Measurements from ENCODE around the gene PNPLA7.
"Not testable (repeated sequence)": the region's sequence is repeated elsewhere in the genome, so short reads cannot be mapped to it uniquely, and the experiment has no call there.

The PNPLA7 gene

DNA sequence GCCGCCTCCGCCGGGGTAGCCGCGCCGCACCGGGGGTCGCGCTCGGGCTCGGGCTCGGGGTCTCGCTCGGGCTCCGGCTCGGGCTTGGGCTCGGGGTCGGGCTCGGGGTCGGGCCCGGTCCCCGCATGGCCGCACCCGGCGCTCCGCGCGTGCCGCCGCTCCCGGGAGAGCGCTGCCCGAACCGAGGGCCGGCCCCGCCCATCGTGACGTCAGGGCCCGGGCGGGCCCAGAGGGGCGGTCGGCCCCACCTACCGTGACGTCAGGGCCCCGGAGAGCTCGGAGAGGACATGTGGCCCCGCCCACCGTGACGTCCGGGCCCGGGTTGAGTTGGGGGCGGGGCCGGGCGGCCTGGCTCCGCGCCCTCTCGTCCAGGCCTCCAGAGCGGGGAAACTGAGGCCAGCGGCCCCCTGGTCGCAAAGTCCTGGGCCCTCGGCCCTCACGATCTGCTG lies 91.0 kb downstream of the PNPLA7 start, which contains the start of gene NSMF:
Gene NSMF (minus strand): TSS at position 183 of the 449 bp plus-strand sequence. CDS start 232 bp downstream, outside the sequence.
- peak; percentile 87 to 95 (median 91) for DNase-seq

DNA sequence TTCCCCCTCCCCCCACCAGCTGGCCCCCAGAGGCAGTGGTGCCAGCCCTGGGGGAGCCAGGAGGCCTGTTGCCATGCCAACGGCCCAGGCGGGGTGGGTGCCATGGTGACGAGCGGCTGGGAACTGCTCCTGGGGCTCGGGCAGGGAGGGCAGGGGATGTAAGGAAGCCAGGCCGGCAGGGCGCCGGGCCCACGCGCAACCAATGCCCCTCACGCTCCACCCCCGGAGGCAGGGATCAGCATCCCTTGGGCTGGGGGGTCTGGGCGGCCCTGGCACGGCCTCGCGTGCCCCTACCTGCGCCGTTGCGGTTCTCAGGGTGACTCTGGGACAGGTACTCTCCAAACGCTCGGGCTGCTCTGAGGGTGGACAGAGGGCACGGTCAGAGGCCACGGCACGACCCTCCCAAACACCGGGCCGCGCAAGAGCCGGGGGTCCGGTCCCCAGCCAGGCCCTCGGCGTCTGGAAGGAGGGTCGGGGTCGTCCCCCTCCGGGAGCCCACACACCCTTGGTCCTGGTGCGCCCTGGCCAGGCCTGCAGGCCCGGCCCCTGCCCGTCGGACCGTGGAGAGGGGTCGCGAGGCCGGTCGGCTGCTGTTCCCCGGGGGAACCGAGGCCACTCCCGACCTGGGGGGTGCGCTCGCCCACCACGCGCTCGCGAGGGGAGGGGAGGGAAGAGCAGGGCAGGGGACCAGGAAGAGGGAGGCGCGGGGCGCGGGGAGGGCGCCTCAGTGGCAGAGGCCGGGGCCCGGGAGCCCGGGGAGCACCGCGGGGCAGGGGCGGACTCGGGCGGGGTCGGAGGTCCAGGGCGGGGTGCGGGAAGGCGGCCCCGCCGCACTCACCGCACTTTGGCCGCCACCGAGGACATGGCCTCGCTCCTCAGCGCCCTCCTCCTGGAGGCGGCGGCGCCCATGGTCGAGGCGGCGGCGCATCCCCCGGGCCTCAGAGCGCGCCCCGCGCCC lies 91.7 kb downstream of the PNPLA7 start:
- no peak for DNase-seq

DNA sequence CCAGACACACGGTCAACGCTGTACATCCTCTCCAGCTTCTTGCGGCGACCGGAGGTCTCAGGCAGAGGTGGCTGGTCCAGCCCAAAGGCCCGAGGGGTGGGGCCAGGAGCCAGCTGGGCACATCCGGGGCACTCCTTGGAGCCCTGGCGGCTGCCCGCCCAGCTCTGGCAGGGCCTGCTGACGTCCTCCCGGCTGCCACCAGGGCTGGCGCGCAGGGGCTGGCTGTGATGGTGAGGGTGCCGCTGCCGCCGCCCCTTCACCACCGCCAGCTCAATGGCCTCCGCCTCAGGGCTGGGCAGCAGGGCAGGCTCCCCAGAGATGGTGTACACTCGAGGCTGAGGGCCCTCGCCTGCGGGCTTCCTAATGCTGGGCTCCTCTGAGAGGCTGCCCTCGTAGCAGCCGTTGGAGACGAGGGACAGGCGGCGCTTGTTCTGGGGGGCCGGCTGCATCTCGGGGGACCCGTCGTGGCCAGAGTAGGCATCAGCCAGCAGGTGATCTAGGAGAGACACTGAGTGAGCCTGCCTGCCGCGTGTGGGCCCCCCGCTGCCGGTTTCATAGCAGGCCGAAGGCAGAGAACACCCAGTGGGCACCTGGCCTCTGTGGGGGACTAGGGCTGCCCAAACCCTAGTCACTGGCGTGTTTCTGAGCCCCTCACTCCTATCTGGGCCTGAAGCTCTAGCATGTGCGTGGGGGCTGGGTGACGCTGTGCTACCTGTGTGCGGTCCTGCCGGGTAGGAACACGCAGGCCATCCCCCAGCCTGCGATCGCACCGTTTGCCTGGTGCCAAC lies 92.6 kb downstream of the PNPLA7 start:
- DNase-seq, result no peak

DNA sequence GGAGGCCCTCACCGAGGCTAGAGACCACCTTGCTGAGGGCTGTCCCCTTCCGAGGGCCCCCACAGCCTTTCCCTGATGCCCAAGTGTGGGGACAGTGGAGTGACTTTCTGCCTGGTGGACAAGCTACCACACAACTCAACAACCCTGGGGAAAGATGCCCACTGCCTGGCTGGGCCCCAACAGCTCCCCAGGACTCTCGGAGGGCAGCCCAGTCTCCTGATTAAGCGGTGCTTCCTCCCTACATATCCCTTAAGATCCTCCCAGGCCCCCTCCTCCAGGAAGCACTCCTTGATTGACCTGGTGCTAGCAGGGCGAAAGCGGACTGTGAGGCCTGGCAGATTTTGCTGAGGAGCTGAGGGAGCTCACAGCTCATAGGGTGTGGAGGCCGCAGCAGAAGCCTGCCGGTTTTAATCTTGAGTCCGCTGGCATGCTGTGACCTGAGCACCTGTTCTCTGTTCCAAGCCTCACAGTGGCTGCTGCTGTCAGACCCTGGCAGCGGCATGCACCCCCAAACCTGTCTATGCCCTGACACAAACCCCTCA lies 93.3 kb downstream of the PNPLA7 start:
- no peak for DNase-seq

DNA sequence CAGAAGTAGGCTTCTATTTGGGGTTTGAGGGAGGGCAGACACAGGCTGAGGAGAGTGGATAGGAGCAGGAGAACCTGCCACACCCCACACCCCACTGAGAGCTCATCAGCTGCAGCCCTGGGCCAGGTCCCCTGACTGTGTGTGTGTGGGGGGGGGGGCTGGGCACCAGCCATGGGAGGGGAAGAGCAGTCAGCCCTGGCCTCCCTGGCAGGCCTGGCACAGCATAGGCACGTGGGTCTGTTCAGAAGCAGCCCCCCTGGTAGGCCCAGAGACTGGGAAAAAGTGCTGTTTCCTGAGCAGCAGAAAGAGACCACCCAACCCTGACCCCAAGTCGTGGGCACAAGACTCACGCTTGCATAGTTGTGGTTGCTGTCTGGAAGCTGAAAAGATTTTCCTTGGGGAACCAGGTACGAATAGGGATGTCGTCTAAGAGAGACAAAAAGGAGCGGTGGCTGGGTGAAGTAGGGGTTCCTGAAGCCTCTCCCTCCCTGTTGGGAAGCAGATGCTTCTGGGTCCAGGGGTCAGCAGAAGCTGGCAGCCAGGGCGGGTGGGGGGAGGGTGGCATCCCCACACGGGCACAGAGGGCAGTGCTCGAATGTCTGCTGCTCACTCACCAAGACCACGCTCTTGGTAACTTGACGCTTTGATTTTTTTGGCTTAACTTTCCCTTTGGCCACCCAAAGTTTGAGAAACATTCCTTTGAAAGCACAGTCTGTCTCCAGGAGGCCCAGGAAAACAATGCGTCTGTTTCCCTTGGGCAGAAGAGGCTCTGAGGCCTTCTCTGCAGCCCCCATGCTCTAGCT lies 93.9 kb downstream of the PNPLA7 start:
- DNase-seq, result no peak

DNA sequence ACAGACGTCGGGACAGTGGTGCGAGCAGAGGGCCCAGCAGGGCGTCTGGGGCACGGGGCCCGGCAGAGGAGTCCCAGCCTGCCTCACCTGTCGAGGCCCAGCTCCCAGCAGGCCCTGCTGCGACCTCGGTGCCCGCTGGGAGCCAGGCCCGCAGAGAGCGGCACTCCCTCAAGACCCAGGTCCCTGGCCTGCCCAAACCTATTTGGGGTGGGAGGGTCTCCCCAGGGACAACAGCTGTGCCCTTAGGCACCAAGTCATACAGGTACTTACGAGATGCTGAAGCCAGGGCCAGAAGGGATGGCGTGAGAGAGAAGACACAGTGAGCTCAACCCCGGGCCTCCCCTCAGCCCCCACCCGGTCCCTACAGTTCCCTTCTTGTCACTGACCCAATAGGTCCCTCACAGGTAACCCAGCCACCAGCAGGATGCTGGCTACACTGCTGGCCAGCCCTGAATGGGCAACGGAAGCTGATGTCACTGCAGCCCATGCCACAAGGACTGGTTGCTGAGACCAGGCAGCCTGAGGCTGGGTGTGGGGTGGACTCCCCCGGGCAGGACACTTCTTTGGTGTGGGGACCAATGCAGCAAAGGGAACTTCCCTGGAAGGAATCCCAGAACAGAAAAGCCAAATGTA lies 94.7 kb downstream of the PNPLA7 start:
- DNase-seq, result no peak

DNA sequence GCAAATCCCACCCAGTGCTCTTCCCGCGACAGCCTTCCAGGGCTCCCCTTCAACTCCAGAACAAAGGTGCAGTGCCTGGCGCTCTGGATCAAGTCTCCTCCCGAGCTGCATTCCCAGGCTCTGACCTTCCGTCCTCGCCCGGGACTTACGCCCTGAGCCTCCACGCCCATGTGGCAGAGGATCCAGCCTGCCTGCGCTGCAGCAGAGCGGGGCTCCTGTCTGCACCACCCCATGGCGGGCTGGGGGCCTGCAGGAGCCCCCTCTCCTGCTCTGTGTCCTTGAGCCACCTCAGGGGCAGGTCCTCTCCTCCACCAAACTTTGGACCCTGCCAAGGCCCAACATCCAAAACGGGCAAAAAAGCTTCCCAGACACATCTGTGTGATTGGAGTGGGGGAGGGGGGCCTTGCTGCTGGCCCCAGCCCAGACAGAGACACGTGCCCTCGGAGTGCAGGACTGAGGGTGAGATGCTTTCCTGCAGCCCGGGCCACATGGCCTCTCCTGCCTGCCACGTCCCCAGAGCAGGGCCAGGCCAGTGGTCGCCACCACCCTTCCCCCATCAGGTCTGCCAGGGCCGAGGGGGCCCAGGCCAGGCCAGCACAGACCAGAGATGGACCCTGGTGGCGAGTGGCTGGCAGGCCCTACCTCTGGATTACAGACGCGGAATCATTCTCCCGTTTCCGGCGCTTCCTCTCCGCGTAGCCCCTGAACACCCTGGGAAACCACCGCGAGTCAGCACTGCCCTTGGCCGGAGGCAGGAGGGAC lies 95.4 kb downstream of the PNPLA7 start:
- DNase-seq, result no peak

DNA sequence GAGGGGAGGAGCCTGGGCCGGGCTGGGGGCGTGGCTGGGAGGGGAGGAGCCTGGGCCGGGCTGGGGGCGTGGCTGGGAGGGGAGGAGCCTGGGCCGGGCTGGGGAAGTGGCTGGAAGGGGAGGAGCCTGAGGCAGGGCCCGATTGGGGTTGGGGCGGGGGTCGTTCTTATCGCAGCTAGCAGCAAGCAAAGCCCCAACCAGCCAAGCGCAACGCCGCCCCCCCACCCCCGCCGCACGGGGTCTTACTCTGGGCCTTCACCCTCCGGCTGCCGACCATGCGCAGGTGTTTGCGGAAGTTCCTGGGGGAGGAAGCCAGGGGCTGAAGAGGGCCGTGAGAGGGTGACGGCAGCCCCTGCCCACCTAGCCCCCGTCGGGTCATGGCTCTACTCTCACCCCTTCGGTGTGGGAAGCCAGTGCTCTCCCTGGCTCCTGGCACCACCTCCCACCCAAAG lies 96.0 kb downstream of the PNPLA7 start:
- no peak for DNase-seq

DNA sequence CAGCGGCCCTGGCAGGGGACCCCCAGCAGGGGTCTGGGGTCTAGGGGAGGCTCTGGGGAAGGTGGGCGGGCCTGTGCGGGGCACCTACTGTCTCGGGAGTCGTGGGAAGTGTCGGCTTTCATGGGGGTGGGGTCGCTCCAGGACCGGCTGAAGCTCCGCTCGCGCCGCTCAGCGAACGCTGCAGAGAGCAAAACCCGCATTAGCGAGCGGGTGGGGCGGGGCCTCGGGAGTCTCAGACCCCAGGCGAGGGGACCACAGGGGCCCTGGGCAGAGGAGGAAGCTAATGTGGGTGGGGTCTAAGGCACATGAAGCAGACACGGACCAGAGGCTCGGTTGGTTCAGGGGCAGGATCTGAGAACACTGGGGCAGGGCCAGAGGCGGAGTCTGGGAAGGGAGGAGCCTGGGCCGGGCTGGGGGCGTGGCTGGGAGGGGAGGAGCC lies 96.5 kb downstream of the PNPLA7 start:
- DNase-seq, result peak in 3 of 4 experiments; percentile 40 to 46 (median 45)

DNA sequence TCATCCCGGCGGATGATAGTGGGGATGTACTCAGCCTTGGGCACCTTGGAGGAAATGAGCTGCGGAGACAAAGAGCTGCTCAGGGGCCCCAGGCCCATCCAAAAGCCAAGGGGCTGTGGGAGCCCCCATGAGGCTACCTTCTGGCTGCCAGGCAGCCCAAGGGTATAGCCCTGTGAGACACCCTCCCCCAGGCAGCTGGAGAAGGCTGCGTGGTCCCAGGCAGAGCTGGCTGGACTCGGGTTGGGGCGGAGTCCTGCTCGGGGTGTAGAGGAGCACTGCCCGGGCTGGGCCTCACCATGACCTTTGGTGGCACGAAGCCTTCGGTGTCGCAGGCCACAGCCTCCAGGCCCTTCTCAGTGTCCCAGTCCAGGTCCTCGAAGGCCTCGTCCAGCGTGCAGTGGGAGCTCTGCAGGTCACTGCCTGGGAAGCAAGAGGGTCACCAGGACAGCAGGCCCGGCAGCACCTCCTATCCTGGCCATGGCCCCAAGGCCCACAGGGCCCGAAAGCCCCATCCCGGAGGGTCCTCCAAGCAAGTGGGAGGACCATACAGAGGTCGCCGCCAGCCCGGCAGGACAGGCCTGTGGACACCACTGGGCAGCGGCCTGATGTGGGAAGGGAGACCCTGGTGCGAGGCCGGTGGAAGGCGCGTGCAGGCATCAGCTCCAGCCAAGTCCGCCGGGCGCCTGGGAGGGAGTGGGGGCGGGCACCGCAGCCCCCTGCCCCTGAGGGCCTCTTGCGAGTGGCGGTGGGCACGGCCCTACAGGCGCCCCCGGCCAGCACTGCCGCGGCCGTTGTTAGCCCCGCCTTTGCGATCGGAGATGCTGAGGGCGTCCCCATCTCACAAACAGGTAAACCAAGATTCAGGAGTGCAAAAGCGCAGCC lies 97.2 kb downstream of the PNPLA7 start:
- no peak for DNase-seq

DNA sequence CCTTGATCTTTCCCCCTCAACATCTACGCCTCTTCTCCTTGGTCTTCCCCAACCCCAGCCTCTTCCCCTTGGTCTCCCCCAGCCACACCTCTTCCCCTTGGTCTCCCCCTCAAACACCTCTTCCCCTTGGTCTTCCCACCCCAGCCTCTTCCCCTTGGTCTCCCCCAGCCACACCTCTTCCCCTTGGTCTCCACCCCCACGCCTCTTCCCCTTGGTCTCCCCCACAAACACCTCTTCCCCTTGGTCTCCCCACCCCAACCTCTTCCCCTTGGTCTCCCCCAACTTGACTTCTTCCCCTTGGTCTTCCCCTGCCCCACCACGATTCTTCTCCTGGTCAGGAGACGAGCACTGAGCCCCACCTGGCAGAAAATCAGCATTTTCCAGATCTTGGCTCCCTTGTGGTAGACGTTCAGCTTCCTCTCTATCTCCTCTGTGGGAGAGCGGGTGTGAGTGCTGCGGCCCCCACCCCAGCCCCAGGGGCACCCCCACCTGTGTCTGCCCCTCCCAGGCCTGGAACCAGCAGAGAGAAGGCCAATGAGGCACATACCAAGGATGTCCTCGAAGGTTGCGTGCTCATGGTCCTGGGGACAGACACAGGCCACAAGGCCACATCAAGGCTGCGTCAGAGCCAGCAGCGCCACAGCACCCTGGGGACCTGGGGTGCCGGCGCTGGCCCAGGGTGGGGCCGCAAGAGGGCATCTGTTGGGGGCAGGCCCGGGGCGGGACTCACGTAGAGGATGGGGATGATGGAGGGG lies 98.0 kb downstream of the PNPLA7 start:
- no peak for DNase-seq

DNA sequence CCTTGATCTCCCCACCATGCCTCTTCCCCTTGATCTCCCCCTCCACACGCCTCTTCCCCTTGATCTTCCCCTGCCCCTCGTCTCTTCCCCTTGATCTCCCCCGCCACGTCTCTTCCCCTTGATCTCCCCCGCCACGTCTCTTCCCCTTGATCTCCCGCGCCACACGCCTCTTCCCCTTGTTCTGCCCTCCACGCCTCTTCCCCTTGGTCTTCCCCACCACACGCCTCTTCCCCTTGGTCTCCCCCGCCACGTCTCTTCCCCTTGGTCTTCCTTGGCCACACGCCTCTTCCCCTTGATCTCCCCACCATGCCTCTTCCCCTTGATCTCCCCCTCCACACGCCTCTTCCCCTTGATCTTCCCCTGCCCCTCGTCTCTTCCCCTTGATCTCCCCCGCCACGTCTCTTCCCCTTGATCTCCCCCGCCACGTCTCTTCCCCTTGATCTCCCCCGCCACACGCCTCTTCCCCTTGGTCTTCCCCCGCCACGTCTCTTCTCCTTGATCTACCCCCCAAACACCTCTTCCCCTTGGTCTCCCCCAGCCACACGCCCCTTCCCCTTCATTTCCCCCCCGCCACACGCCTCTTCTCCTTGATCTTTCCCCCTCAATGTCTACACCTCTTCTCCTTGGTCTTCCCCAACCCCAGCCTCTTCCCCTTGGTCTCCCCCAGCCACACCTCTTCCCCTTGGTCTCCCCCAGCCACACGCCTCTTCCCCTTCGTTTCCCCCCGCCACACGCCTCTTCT lies 98.8 kb downstream of the PNPLA7 start:
- DNase-seq, result not testable (repeated sequence)

DNA sequence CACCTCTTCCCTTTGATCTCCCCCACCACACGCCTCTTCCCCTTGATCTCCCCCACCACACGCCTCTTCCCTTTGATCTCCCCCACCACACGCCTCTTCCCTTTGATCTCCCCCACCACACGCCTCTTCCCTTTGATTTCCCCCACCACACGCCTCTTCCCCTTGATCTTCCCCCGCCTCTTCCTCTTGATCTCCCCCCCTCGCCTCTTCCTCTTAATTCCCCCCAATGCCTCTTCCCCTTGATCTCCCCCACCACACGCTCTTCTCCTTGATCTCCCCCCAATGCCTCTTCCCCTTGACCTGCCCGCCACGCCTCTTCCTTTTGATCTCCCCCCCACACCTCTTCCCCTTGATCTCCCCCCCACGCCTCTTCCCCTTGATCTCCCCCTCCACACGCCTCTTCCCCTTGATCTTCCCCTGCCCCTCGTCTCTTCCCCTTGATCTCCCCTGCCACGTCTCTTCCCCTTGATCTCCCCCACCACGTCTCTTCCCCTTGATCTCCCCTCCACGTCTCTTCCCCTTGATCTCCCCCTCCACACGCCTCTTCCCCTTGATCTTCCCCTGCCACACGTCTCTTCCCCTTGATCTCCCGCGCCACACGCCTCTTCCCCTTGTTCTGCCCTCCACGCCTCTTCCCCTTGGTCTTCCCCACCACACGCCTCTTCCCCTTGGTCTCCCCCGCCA lies 99.5 kb downstream of the PNPLA7 start:
- DNase-seq, result not testable (repeated sequence)

DNA sequence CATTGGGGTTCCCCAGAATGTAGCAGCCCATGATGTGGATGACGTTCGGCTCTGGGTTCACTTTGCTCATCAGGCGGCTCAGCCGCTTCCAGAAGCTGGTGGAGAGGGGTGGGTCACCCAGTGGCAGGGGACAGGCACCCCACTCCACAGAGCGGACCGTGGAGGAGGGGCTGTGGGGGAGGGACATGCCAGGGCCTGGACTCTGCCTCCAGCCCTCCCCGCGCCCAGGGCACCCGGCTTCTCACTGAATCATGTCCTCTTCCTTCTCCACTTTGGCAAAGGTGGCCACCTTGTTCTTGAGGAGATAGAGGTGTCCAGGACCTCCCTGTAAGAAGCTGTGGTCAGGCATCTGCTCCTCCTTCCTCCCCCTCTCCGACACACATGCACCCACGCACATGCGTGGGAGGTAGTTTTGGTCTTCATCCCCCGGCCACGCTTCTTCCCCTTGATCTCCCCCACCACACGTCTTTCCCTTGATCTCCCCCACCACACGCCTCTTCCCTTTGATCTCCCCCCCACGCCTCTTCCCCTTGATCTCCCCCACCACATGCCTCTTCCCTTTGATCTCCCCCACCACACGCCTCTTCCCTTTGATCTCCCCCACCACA lies 100.2 kb downstream of the PNPLA7 start:
- DNase-seq, result no peak

DNA sequence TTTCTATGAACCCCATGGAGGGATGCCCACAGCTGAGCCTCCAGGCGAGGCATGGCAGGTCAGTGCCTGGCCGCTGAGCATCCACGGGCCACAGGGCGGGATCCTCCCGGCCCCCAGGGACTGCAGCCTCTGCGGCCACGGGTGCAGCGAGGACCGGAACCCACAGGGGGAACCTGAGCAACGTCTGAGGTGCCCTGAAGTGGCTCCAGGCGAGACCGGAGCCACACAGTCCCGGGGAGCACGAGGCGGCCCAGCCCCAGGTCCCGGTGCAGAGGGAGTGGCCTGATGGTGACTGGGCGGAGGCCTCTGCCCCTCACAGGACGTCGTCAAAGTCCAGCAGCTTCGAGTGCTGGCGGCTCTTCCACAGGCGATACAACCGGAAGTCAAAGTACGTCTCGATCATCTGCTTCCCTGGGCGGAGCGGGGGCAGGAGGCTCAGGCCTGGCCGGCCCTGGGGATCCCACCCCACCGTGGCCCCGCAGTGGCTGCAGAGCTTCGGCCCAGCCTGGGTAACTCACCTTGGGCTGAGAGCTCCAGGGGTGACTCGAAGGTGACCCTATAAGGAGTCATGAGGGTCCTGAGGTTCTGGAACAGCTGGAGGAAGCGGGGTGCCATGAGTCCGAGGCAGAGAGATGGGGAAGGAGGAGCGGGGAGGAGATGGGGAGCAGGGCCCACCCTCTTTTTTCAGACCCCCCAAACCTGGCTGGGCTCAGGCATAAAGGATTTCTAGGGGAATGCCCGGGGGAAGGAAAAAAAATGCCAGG lies 100.9 kb downstream of the PNPLA7 start:
- no peak for DNase-seq

DNA sequence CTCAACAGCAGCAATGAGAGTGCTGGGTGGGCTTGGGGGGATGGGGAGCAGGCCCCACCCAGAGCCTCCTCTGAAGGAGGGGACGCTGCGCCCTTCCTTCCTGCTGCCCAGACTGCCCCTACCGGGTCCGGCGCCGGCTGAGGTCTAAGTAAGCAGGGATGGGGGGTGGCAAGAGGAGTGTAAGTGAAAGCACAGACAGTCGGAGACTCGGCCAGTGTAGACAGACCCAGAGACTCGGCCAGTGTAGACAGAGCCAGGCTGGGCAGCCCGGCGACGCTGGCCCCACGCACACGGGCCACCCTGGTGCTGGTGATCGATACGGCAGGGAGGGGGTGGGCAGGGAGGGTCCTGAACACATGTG lies 101.6 kb downstream of the PNPLA7 start:
- no peak for DNase-seq
